GM19463 (cell line): ENCODE results near the gene NLRC5.
A peak's percentile ranks its signal among the peaks of the same experiment; 100 is the strongest.

Source experiments
- ATAC-seq: cut with Tn5 transposase; IDR thresholded peaks from one replicate; pipeline ENCODE4 v1.9.1; 2021; ENCODE audit warnings: mild to moderate bottlenecking, moderate library complexity; ENCODE audit not compliant: unreplicated experiment

The NLRC5 gene

GRCh38 chr16:56988948-56989945 lies at the start of gene NLRC5:
Gene NLRC5, plus strand, starts transcription at chr16:56989557. Its CDS starts 31,156 bp downstream, at chr16:57020713.
- ATAC-seq, result peak; percentile 80

GRCh38 chr16:56939801-56940200 lies 49.6 kb upstream of the NLRC5 start:
- ATAC-seq, result no peak

- ATAC-seq, result no peak
Observed at GRCh38 chr16:56941092-56941491, 48.3 kb upstream of the NLRC5 start.

GRCh38 chr16:56941856-56942331 lies 47.5 kb upstream of the NLRC5 start:
- ATAC-seq, result no peak

- ATAC-seq, result no peak
Observed at GRCh38 chr16:56943761-56944375, 45.5 kb upstream of the NLRC5 start.

- ATAC-seq, result peak; percentile 51
Observed at GRCh38 chr16:56944954-56945839, 44.2 kb upstream of the NLRC5 start.

GRCh38 chr16:56945847-56946527 lies 43.4 kb upstream of the NLRC5 start:
- ATAC-seq, result no peak

GRCh38 chr16:56946767-56947603 lies 42.4 kb upstream of the NLRC5 start:
- no peak for ATAC-seq

GRCh38 chr16:56947604-56947995 lies 41.8 kb upstream of the NLRC5 start:
- no peak for ATAC-seq

- ATAC-seq, result no peak
Observed at GRCh38 chr16:56948234-56948633, 41.1 kb upstream of the NLRC5 start.

- ATAC-seq, result no peak
Observed at GRCh38 chr16:56950051-56950450, 39.3 kb upstream of the NLRC5 start.

- ATAC-seq, result no peak
Observed at GRCh38 chr16:56950455-56950854, 38.9 kb upstream of the NLRC5 start.

GRCh38 chr16:56950881-56951771 lies 38.2 kb upstream of the NLRC5 start:
- ATAC-seq, result peak; percentile 73

GRCh38 chr16:56953006-56953405 lies 36.4 kb upstream of the NLRC5 start:
- no peak for ATAC-seq

GRCh38 chr16:56956076-56956475 lies 33.3 kb upstream of the NLRC5 start:
- ATAC-seq, result no peak

GRCh38 chr16:56956756-56957155 lies 32.6 kb upstream of the NLRC5 start:
- ATAC-seq, result no peak

- no peak for ATAC-seq
Observed at GRCh38 chr16:56960681-56961281, 28.6 kb upstream of the NLRC5 start.

- ATAC-seq, result no peak
Observed at GRCh38 chr16:56961386-56961785, 28.0 kb upstream of the NLRC5 start.
